ENCODE data around the gene NOX4.
"Not testable (repeated sequence)": the region's sequence is repeated elsewhere in the genome, so short reads cannot be mapped to it uniquely, and the experiment has no call there.

Gene NOX4

DNA sequence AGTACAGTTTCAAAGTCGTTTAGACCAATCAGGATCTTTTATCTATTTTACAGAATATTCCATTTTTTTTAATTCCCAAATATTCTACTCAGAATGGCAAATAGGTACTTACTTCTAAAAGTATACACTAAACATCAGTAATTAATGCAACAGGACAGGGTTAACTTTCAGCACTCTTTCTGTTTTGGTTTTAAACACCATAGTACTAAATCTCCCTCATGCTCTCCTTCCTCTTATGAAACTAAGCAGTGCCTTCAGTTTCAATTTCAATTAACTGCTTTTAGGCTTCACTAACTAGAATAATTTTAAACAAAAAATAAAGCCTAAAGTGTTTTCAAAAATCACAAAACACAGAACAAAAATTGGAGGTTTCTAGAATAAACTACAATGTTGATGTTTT lies 57.9 kb downstream of the NOX4 start:
- Histone ChIP-seq H3K27ac (ENCODE audit: low read depth, low read length) (no peak overlapping the region), H3K9ac (ENCODE audit: low read depth, low read length) (no peak overlapping the region), H3K4me1 (ENCODE audit: insufficient read depth, low read length) (no peaks in the 10 kb centered on the region), H3K36me3 (ENCODE audit: insufficient read depth, low read length) (no peaks in the 10 kb centered on the region), H3K4me3 (ENCODE audit: low read length) (no peak overlapping the region), H3K9me3 (ENCODE audit: insufficient read depth, low read depth, low read length) (no peaks in the 10 kb centered on the region), H3K27me3 (ENCODE audit: insufficient read depth, low read length) (no peaks in the 10 kb centered on the region)
- WGBS = 100% methylated on average over 1 of the region's 1 CpG

DNA sequence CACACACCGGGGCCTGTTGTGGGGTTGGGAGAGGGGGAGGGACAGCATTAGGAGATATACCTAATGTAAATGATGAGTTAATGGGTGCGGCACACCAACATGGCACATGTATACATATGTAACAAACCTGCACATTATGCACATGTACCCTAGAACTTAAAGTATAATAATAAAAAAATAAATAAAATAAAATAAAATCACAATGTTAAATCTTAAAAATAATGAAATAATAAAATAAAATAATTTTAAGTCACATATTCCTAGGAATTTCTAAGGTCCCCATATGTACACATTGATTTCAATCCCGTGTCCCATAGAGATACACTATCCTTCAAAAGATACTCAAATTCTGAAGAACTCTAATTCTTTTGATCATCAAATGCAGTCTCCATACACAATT lies 59.0 kb downstream of the NOX4 start:
- H3K4me1 ChIP-seq (ENCODE audit: insufficient read depth, low read length); H3K4me3 ChIP-seq (ENCODE audit: low read length); H3K27ac ChIP-seq (ENCODE audit: low read depth, low read length); H3K9ac ChIP-seq (ENCODE audit: low read depth, low read length); H3K9me3 ChIP-seq (ENCODE audit: insufficient read depth, low read depth, low read length); H3K36me3 ChIP-seq (ENCODE audit: insufficient read depth, low read length); H3K27me3 ChIP-seq (ENCODE audit: insufficient read depth, low read length): not testable (repeated sequence)
- WGBS = 98% methylated on average over 2 of the region's 3 CpGs

DNA sequence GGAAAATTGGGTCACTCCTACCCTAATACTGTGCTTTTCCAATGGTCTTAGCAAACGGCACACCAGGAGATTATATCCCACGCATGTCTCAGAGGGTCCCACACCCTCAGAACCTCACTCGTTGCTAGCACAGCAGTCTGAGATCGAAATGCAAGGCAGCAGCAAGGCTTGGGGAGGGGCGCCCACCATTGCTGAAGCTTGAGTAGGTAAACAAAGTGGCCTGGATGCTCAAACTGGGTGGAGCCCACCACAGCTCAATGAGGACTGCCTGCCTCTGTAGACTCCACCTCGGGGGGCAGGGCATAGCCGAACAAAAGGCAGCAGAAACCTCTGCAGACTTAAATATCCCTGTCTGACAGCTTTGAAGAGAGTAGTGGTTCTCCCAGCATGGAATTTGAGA lies 64.7 kb downstream of the NOX4 start:
- not testable (repeated sequence) for H3K4me3 ChIP-seq (ENCODE audit: low read length); H3K9ac ChIP-seq (ENCODE audit: low read depth, low read length); H3K4me1 ChIP-seq (ENCODE audit: insufficient read depth, low read length); H3K36me3 ChIP-seq (ENCODE audit: insufficient read depth, low read length); H3K27me3 ChIP-seq (ENCODE audit: insufficient read depth, low read length); H3K9me3 ChIP-seq (ENCODE audit: insufficient read depth, low read depth, low read length); H3K27ac ChIP-seq (ENCODE audit: low read depth, low read length)
- 92% methylated on average over 7 of the region's 7 CpGs for WGBS

DNA sequence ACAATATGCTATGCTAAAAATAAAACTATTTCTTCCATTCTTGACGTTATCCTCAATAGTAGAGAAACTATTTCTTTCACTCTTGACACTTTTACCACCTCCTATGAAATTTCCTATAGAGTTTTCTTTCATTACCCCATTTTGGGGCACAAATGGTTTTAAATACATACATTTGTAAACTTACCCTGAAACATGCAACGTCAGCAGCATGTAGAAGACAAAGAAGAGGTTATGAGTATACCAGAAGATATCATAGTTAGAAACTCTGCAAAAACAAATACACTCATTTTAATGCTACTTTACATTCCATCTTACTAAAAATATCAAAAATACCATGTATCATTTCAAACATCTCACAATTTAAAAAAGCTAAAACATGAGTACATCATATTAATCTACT lies 69.5 kb downstream of the NOX4 start:
- WGBS = 93% methylated on average over 1 of the region's 2 CpGs
- Histone ChIP-seq H3K4me1 (ENCODE audit: insufficient read depth, low read length) (peaks cover 7% of the 10 kb centered on the region), H3K4me3 (ENCODE audit: low read length) (no peak overlapping the region)

DNA sequence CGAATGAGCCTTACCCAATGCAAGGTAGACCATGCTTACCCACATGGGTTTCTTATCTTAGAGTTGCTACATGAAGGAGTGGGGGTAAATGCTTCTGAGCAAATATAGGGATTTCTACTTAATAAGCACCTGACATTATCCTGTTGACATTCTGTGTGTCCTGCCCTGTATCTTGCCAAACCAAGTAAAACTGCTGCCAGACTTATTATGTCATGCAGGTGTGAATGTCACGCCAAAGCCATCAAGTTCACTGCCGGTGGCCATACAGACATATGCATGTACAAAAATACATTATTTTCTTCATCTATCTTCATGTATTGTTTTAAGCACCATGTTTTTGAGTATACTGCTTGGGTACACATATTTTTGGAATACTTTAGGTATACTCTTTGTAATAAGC lies 70.2 kb downstream of the NOX4 start:
- Histone ChIP-seq H3K4me3 (ENCODE audit: low read length) (no peak overlapping the region), H3K4me1 (ENCODE audit: insufficient read depth, low read length) (peaks cover 10% of the 10 kb centered on the region), H3K27ac (ENCODE audit: low read depth, low read length) (no peak overlapping the region), H3K27me3 (ENCODE audit: insufficient read depth, low read length) (no peaks in the 10 kb centered on the region), H3K9me3 (ENCODE audit: insufficient read depth, low read depth, low read length) (peaks cover 1% of the 10 kb centered on the region; the same call in 1 of the 2 replicates), H3K9ac (ENCODE audit: low read depth, low read length) (no peak overlapping the region), H3K36me3 (ENCODE audit: insufficient read depth, low read length) (no peaks in the 10 kb centered on the region; the same call in 1 of the 2 replicates)
- WGBS = 95% methylated on average over 3 of the region's 3 CpGs

More for the DNA sequence above, 69.5 kb downstream of the NOX4 start:
- Histone ChIP-seq H3K36me3 (ENCODE audit: insufficient read depth, low read length) (peaks cover 3% of the 10 kb centered on the region; the same call in 1 of the 2 replicates), H3K27ac (ENCODE audit: low read depth, low read length) (no peak overlapping the region), H3K27me3 (ENCODE audit: insufficient read depth, low read length) (no peaks in the 10 kb centered on the region), H3K9ac (ENCODE audit: low read depth, low read length) (no peak overlapping the region), H3K9me3 (ENCODE audit: insufficient read depth, low read depth, low read length) (peaks cover 7% of the 10 kb centered on the region; the same call in 1 of the 2 replicates)

DNA sequence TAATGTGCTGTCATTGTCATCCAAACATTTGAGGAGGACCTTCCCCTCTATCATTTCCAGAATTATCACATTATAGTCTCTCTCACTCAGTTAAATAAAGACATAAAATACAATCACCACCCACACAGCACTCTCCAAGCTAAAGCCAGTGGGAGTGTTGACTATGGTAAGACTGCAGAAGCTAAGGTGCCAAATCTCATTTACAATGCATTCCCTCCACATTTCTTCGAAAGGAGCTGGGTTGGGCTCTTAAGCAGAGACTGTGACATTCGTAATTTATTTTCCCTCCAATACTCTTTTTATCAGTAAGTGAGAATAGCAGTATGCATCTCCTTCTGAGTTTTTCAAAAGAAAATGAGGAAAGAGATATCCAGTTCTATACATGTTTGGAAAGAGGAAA lies 74.2 kb downstream of the NOX4 start:
- no peaks in the 10 kb centered on the region; the same call in 1 of the 2 replicates for H3K36me3 ChIP-seq (ENCODE audit: insufficient read depth, low read length)
- no peaks in the 10 kb centered on the region for H3K27me3 ChIP-seq (ENCODE audit: insufficient read depth, low read length)
- H3K9me3 ChIP-seq (ENCODE audit: insufficient read depth, low read depth, low read length) = no peaks in the 10 kb centered on the region
- 49% methylated on average over 2 of the region's 2 CpGs for WGBS
- no peak overlapping the region for H3K4me3 ChIP-seq (ENCODE audit: low read length)
- H3K27ac ChIP-seq (ENCODE audit: low read depth, low read length) = no peak overlapping the region
- H3K4me1 ChIP-seq (ENCODE audit: insufficient read depth, low read length) = peaks cover 10% of the 10 kb centered on the region
- H3K9ac ChIP-seq (ENCODE audit: low read depth, low read length) = no peak overlapping the region

DNA sequence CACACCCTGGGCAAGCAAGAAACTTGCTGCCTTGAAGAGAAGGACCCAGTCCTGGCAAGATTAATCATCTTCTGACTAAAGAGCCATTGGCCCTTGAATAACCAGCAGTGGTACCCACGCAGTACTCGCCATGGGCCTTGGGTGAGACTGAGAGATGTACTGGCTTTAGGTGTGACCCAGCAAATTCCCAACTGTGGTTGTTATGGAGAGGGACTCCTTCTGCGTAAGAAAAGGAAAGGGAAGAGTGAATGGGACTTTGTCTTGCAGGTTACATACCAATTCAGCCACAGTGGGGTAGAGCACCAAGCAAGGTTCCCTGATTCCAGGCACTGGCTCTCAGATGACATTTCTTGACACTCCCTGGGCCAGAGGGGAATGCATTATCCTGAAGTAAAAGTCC lies 80.1 kb downstream of the NOX4 start:
- H3K4me3 ChIP-seq (ENCODE audit: low read length); H3K36me3 ChIP-seq (ENCODE audit: insufficient read depth, low read length); H3K4me1 ChIP-seq (ENCODE audit: insufficient read depth, low read length); H3K9me3 ChIP-seq (ENCODE audit: insufficient read depth, low read depth, low read length); H3K9ac ChIP-seq (ENCODE audit: low read depth, low read length); H3K27ac ChIP-seq (ENCODE audit: low read depth, low read length); H3K27me3 ChIP-seq (ENCODE audit: insufficient read depth, low read length): not testable (repeated sequence)
- 91% methylated on average over 3 of the region's 3 CpGs for WGBS

DNA sequence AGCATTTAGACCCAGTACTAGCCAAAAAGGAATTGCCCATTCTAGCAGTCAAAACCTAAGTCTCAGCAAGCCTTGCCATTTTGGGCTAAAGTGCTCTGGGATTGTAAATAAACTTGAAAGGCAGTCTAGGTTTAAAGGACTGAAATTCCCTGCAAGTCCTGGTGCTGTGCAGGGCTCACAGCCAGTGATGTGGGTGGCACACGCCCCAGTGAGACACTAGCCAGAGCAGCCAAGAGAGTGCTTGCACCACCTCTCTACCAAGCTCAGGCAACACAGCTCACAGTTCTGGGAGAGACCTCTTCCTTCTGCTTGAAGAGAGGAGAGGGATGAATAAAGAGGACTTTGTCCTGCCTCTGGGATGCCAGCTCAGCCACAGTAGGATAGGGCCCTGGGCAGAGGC lies 80.5 kb downstream of the NOX4 start:
- 25% methylated on average over 1 of the region's 1 CpG for WGBS
- H3K27me3 ChIP-seq (ENCODE audit: insufficient read depth, low read length); H3K9me3 ChIP-seq (ENCODE audit: insufficient read depth, low read depth, low read length); H3K4me3 ChIP-seq (ENCODE audit: low read length); H3K36me3 ChIP-seq (ENCODE audit: insufficient read depth, low read length); H3K4me1 ChIP-seq (ENCODE audit: insufficient read depth, low read length); H3K27ac ChIP-seq (ENCODE audit: low read depth, low read length); H3K9ac ChIP-seq (ENCODE audit: low read depth, low read length): not testable (repeated sequence)

DNA sequence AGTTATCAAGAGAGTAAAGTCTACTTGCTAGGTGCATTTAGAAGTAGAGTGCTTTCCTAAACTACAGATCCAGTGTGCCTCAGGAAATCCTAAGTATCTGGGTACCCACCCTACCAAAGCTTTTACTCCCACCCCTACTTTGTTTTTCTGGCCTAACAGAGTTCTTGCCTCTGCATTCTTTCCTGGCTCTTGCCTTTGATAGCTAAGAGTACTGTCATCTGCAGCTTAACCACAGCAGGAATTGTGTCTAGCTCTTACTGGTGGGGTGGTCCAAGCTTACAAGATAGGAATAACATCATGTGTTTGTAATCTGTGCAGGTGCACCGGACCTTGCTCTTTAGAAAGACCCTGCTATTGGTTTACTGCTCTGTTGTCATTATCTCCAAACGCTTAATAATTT lies 82.7 kb downstream of the NOX4 start:
- H3K4me3 ChIP-seq (ENCODE audit: low read length); H3K9ac ChIP-seq (ENCODE audit: low read depth, low read length); H3K36me3 ChIP-seq (ENCODE audit: insufficient read depth, low read length); H3K27me3 ChIP-seq (ENCODE audit: insufficient read depth, low read length); H3K4me1 ChIP-seq (ENCODE audit: insufficient read depth, low read length); H3K27ac ChIP-seq (ENCODE audit: low read depth, low read length); H3K9me3 ChIP-seq (ENCODE audit: insufficient read depth, low read depth, low read length): not testable (repeated sequence)
- WGBS = 94% methylated on average over 2 of the region's 2 CpGs

DNA sequence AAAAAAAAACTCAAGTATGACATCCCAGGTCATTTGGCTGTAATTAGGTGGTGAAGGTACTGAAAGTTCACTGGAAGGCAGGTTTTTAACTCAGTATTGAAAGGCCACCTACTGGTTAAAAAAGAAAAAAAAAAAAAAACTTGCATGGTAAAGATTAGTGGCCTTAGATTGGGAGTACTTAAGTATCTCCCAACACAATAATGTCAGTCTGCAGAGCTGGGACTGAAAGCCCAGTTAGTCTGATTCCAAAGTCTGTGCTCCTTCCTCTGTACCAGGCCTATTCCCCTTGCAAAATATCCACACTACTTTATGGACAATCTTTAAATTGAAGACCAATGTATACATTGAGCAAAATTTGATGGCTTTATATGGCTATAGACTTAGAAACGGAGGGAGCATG lies 85.5 kb downstream of the NOX4 start:
- no peak overlapping the region for H3K4me3 ChIP-seq (ENCODE audit: low read length)
- peaks cover 5% of the 10 kb centered on the region; the same call in 1 of the 2 replicates for H3K4me1 ChIP-seq (ENCODE audit: insufficient read depth, low read length)
- no peaks in the 10 kb centered on the region for H3K36me3 ChIP-seq (ENCODE audit: insufficient read depth, low read length)
- no peaks in the 10 kb centered on the region for H3K9me3 ChIP-seq (ENCODE audit: insufficient read depth, low read depth, low read length)
- no CpG with 5 or more reads among the region's 1 CpG for WGBS
- H3K9ac ChIP-seq (ENCODE audit: low read depth, low read length) = no peak overlapping the region
- no peaks in the 10 kb centered on the region for H3K27me3 ChIP-seq (ENCODE audit: insufficient read depth, low read length)
- no peak overlapping the region for H3K27ac ChIP-seq (ENCODE audit: low read depth, low read length)

DNA sequence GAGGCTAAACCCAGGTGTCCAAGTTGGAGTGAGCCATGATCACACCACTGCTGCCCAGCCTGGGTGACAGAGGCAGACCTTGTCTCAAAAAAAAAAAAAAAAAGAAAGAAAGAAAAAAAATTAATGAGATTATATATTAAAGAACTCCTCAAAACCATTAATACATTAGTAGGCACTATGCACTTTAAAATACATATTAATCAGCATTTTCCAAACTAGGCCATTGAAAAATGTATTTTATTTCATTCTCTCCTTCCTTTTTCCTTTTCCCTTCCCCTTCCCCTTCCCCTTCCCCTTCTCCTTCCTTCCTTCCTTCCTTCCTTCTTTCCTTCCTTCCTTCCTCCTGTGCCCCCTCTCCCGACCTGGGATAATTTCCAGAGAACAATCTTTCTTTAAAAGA lies 99.5 kb downstream of the NOX4 start:
- not testable (repeated sequence) for H3K27me3 ChIP-seq (ENCODE audit: insufficient read depth, low read length); H3K4me3 ChIP-seq (ENCODE audit: low read length); H3K9ac ChIP-seq (ENCODE audit: low read depth, low read length); H3K4me1 ChIP-seq (ENCODE audit: insufficient read depth, low read length); H3K36me3 ChIP-seq (ENCODE audit: insufficient read depth, low read length); H3K27ac ChIP-seq (ENCODE audit: low read depth, low read length); H3K9me3 ChIP-seq (ENCODE audit: insufficient read depth, low read depth, low read length)
- WGBS = 100% methylated on average over 1 of the region's 1 CpG

DNA sequence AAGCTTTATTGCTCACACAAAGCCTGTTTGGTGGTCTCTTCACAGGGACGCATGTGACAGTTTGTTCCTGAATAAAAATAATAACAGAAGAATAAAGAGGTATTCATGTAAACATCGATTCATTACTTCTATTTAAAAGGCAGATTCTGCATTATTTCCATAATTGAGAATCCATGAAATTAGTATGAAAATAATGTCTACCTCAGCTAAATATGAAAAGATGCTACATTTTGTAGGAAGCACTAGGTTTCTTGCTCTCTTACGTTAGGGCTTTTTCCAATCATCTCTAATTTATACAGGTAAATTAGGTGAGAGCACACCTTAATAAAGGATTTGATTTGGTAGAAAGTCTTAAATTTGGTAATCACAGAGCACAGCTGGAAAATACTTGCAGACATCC lies 103.7 kb downstream of the NOX4 start:
- not testable (repeated sequence) for H3K4me1 ChIP-seq (ENCODE audit: insufficient read depth, low read length); H3K9ac ChIP-seq (ENCODE audit: low read depth, low read length); H3K9me3 ChIP-seq (ENCODE audit: insufficient read depth, low read depth, low read length); H3K27me3 ChIP-seq (ENCODE audit: insufficient read depth, low read length); H3K4me3 ChIP-seq (ENCODE audit: low read length); H3K27ac ChIP-seq (ENCODE audit: low read depth, low read length); H3K36me3 ChIP-seq (ENCODE audit: insufficient read depth, low read length)
- WGBS = no CpG with 5 or more reads among the region's 3 CpGs

Data from HUES64 (cell line).